GM19099 (cell line): Measurements from ENCODE around the gene AHRR.

ENCODE experiments used
- POLR2A ChIP-seq: IDR thresholded peaks from 3 replicates; pipeline ENCODE4 v1.6.1; 2011; ENCODE audit warnings: low read depth; ENCODE audit not compliant: insufficient read length; ENCODE audit errors: extremely low read depth

The AHRR gene

GRCh38 chr5:383621-384020 is 62.1 kb downstream of the AHRR start:
- TF ChIP-seq POLR2A, result no peak

GRCh38 chr5:385321-385720 is 63.8 kb downstream of the AHRR start:
- TF ChIP-seq POLR2A, result no peak

DNA sequence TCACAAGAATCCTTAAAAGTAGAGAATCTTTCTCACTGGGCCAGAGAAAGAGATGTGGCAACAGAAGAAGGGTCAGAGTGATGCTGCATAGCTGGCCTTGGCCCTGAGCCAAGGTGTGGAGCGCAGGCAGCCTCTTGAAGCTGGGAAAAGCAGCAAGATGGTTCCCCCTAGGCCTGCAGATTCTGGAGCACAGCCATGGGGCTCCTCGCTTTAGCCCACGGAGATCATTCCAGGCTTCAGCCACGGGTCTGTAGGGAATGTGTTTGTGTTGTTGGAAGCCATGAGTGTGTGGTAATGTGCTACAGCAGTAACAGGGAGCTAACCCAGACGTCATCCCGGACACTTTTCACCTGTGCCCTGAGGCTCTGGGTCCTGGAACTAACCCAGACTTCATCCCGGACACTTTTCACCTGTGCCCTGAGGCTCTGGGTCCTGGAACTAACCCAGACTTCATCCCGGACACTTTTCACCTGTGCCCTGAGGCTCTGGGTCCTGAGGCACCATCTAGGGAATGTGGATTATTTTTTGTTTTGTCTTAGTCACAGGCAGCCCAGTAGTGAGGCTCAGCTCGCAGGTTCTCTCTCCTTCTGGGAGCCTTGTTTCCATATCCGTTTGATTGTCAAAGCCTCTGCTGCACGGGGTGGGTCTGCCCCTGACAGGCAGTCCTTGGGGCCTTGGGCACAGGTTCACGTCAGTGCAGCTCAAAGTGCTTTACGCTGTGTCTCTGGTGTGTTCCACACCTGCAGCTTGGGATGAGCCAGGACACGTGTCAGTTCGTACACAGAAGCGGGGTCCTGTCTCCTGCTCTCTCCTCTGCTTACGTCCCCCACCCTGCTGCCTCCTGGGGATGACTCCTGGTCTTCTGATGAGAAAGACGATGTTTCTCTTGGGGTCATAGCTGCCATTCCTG is 65.2 kb downstream of the AHRR start:
- no peak for TF ChIP-seq POLR2A

DNA sequence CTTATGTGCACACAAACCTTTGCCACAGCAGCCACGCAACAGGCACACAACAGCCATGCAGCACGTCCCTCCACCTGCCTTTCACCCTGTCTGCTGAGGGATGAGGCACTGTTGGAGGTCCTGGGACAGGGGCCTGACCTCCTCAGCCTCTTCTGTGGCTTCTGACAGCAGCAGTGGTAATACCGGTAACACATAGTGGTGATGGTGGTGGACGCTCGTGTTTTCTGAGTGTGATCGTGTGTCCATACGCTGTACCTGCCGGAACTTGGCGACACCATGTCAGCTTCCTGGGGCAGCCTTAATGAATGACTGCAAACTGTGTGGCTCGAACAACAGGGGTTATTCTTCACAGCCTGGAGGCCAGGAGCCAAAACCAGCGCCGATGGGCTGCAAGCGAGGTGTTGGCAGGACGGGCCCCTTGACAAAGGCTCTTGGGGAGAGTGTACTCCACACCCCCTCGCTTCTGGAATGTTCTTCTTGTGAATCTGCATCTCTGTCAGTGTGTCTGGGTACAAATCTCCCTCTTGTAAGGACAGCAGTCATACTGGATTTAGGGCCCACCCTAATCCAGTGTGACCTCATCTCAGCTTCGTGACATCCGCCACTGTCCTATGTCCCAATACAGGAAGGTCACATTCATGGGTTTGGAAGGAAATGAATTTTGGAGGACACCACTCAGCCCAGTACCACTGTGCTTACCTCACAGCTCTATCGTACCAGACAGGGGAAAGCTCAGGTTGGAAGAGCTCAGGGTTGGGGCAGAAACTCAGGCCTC is 66.2 kb downstream of the AHRR start:
- TF ChIP-seq POLR2A, result no peak

- no peak for TF ChIP-seq POLR2A
These were observed 67.0 kb downstream of the AHRR start for GRCh38 chr5:388266-389196.

GRCh38 chr5:389197-389821 is 67.8 kb downstream of the AHRR start:
- TF ChIP-seq POLR2A, result no peak

GRCh38 chr5:389891-390622 is 68.5 kb downstream of the AHRR start:
- TF ChIP-seq POLR2A, result no peak

DNA sequence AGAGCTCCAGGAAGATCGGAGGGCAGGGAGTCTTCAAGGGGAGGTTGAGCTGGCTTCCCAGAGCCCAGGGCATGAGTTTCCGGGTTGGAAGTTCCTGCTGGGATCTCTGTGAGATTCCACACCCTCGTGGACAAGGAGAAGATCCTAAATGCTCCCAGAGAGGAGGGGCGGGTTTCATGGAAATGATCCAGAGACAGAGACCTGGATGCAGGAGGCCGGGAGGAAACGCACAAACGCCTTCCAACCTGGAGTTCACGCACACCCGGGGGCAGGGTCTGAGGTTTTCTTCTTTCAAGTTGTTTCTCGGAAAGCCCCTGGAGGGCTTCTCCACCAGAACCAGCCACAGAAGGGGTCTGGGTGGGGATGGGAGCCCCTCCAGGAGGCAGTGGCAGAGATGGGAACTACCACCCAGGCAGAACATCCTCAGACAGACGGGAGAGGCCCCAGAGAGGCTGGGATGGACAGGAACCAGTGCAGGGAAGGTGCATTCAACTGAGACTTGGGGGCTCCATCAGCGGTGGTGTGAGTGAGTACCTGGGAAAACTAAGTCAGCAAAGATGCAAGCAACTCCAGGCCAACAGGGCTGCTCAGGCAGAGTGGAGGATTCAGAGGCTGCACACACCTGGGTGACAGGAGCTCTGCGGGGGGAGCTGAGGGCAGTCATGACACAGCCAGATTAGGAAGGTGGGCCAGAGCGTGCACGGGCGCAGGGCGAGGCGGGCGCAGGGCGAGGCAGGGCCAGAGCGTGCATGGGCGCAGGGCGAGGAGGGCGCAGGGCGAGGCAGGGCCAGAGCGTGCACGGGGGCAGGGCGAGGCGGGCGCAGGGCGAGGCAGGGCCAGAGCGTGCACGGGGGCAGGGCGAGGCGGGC is 69.3 kb downstream of the AHRR start:
- no peak for TF ChIP-seq POLR2A

DNA sequence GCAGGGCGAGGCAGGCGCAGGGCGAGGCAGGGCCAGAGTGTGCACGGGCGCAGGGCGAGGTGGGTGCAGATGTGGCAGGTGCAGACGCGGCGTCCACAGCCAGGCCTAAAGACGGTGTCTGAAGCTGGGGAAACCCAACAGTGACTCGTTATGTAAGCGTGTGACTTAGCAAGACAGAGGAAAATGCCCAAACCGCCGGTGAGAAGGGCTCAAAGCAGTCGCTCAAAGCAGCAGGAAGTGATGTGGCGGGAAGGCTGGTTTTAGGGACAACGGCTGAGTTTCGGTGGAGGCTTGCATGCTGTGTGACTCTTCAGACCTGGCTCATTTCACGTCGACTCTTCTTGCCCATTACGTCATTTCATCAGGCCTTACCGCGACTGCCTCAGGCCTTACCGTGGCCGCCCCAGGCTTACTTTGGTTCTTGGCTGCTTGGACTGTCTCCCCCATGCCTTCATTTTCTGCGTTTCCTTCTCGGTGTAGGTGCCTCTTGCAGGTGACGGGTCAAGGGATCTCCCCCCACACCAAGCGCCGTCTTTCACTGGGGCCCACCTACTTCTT is 71.0 kb downstream of the AHRR start:
- TF ChIP-seq POLR2A, result no peak

DNA sequence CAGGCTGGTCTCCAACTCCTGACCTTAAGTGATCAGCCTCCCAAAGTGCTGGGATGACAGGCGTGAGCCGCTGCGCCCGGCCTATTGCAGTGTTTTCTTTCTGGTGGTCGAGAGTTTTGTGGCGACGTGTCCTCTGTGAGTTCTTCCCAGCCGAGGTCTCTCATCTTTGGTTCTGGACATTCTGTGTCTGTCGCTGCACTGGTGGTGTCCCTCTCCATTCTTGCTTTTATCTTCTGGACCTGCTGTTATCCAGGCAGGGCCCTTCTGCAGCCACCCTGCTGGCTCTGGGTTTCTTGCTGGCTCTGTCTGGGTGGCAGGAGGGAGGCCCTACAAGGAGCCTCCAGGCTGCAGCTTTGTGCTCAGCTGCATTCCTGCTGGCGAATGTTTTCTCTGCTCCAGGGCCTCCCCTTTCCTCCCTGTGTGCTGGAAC is 72.3 kb downstream of the AHRR start:
- no peak for TF ChIP-seq POLR2A

- no peak for TF ChIP-seq POLR2A
These were observed 73.2 kb downstream of the AHRR start for GRCh38 chr5:394671-395155.

DNA sequence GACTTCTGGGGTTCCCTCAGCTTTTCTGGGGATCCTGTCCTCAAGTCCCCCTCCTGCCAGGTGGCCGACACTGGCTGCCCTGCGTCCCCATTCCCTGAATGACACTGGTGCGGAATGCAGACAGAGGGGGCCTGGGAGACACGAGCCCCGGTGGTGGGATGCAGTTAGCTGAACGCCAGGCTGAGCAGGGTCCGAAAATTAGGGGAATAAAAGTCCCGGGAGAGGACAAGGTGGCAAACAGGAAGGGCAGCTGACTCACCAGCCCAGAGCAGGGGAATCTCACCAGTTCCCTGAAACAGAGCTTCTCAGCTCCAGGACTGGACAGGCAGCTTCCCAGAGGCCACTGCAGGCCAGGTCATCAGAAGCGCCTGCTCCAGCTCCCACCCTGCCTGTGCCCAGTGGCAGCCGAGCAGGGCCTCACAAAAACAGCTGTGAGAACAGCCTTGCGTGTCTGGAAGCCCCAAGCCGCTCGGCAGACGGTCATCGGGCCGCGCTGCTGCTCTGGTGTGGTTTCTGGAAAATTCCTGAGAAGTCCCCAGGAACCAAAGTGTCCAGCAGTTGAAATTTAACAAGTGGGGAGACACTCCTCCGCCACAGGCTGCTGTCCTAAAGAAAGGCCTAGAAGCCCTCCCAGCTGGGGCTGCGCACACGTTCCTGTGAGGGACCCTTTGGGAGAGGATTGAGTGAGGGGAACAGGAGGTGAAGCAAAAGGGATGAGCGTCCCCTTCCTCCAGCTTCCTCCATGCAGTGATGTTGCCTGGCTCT is 73.8 kb downstream of the AHRR start:
- TF ChIP-seq POLR2A, result no peak
